ACC112 (cell line): Measurements from ENCODE around the gene ANXA4.
"Not testable (repeated sequence)": the region's sequence is repeated elsewhere in the genome, so short reads cannot be mapped to it uniquely, and the experiment has no call there.

Experiments used
- H2AFZ ChIP-seq: fragments of 200-600 bp; sonication (generic); one replicate; pipeline ENCODE4 v1.6.0; 2017; ENCODE audit warnings: antibody characterized with exemption, low read length; ENCODE audit not compliant: unreplicated experiment
- H3K27ac ChIP-seq: fragments of 200-600 bp; sonication (generic); 2 replicates; pipeline ENCODE4 v1.5.1; 2014; ENCODE audit warnings: low read depth, mild to moderate bottlenecking, antibody characterized with exemption, low read length, moderate library complexity
- H3K27me3 ChIP-seq: fragments of 200-600 bp; sonication (generic); 2 replicates; pipeline ENCODE4 v1.6.1; 2014; ENCODE audit warnings: mild to moderate bottlenecking, antibody characterized with exemption, low read length, moderate library complexity, mixed read lengths; ENCODE audit not compliant: insufficient read depth
- H3K36me3 ChIP-seq: fragments of 200-600 bp; sonication (generic); 2 replicates; pipeline ENCODE4 v1.6.1; 2016; ENCODE audit warnings: mild to moderate bottlenecking, antibody characterized with exemption, low read length, moderate library complexity, mixed read lengths; ENCODE audit not compliant: insufficient read depth
- H3K4me1 ChIP-seq: fragments of 200-600 bp; sonication (generic); one replicate; pipeline ENCODE4 v1.6.1; 2016; ENCODE audit warnings: low read length, mixed read lengths; ENCODE audit not compliant: insufficient read depth, unreplicated experiment, control insufficient read depth
- H3K4me3 ChIP-seq: fragments of 200-600 bp; sonication (generic); 2 replicates; pipeline ENCODE4 v1.5.1; 2014; ENCODE audit warnings: mild to moderate bottlenecking, low read depth, low read length
- H3K79me2 ChIP-seq: fragments of 200-600 bp; sonication (generic); one replicate; pipeline ENCODE4 v1.6.0; 2016; ENCODE audit warnings: low read length; ENCODE audit not compliant: control insufficient read depth, unreplicated experiment, insufficient read depth

Gene ANXA4

GRCh38 chr2:69796174-69796573 lies 54.2 kb downstream of the ANXA4 start:
- H3K27ac ChIP-seq: no peak overlapping the region
- H3K36me3 ChIP-seq: no peaks in the 10 kb centered on the region
- H3K79me2 ChIP-seq: no peaks in the 10 kb centered on the region
- H3K27me3 ChIP-seq: no peaks in the 10 kb centered on the region
- no peak overlapping the region for H2AFZ ChIP-seq
- H3K4me3 ChIP-seq: no peak overlapping the region
- peaks cover 30% of the 10 kb centered on the region for H3K4me1 ChIP-seq

GRCh38 chr2:69797235-69797634 lies 55.3 kb downstream of the ANXA4 start:
- Histone ChIP-seq H3K4me3 (no peak overlapping the region), H3K36me3 (no peaks in the 10 kb centered on the region), H3K27ac (no peak overlapping the region), H3K79me2 (no peaks in the 10 kb centered on the region), H2AFZ (no peak overlapping the region), H3K4me1 (peaks cover 23% of the 10 kb centered on the region), H3K27me3 (no peaks in the 10 kb centered on the region)

- H3K4me3 ChIP-seq: peak overlapping the region; percentile 75
- peak overlapping the region; percentile 79 for H2AFZ ChIP-seq
- no peaks in the 10 kb centered on the region for H3K27me3 ChIP-seq
- no peaks in the 10 kb centered on the region for H3K79me2 ChIP-seq
- H3K4me1 ChIP-seq: peaks cover 23% of the 10 kb centered on the region
- H3K36me3 ChIP-seq: no peaks in the 10 kb centered on the region
- no peak overlapping the region for H3K27ac ChIP-seq
These were observed 55.9 kb downstream of the ANXA4 start for GRCh38 chr2:69797836-69798289.

- Histone ChIP-seq H3K36me3 (no peaks in the 10 kb centered on the region), H3K79me2 (no peaks in the 10 kb centered on the region), H3K4me1 (peaks cover 23% of the 10 kb centered on the region), H3K27me3 (no peaks in the 10 kb centered on the region), H3K4me3 (peak overlapping the region; percentile 75), H2AFZ (peak overlapping the region; percentile 79), H3K27ac (peak overlapping the region; percentile 51; the same call in 1 of the 2 replicates)
These were observed 56.5 kb downstream of the ANXA4 start for GRCh38 chr2:69798290-69798908.

- Histone ChIP-seq H3K4me1 (peaks cover 23% of the 10 kb centered on the region), H3K27ac (peak overlapping the region; percentile 51; the same call in 1 of the 2 replicates), H3K79me2 (no peaks in the 10 kb centered on the region), H3K36me3 (no peaks in the 10 kb centered on the region), H3K27me3 (no peaks in the 10 kb centered on the region), H2AFZ (peak overlapping the region; percentile 79), H3K4me3 (peak overlapping the region; percentile 75)
These were observed 57.1 kb downstream of the ANXA4 start for GRCh38 chr2:69798909-69799526.

- no peak overlapping the region for H3K4me3 ChIP-seq
- peaks cover 23% of the 10 kb centered on the region for H3K4me1 ChIP-seq
- H3K79me2 ChIP-seq: no peaks in the 10 kb centered on the region
- no peak overlapping the region for H3K27ac ChIP-seq
- H3K27me3 ChIP-seq: no peaks in the 10 kb centered on the region
- peaks cover 5% of the 10 kb centered on the region; the same call in 1 of the 2 replicates for H3K36me3 ChIP-seq
- H2AFZ ChIP-seq: no peak overlapping the region
These were observed 59.9 kb downstream of the ANXA4 start for GRCh38 chr2:69801745-69802290.

GRCh38 chr2:69802781-69803367 lies 60.9 kb downstream of the ANXA4 start:
- H3K36me3 ChIP-seq: not testable (repeated sequence)

GRCh38 chr2:69804416-69804815 lies 62.5 kb downstream of the ANXA4 start:
- Histone ChIP-seq H3K4me3 (no peak overlapping the region), H3K36me3 (peaks cover 5% of the 10 kb centered on the region; the same call in 1 of the 2 replicates), H3K4me1 (peaks cover 4% of the 10 kb centered on the region), H3K27ac (no peak overlapping the region), H3K79me2 (no peaks in the 10 kb centered on the region), H3K27me3 (no peaks in the 10 kb centered on the region), H2AFZ (no peak overlapping the region)

More at GRCh38 chr2:69802781-69803367, 60.9 kb downstream of the ANXA4 start:
- H3K4me3 ChIP-seq, H2AFZ ChIP-seq, H3K79me2 ChIP-seq, H3K27me3 ChIP-seq, H3K27ac ChIP-seq: not testable (repeated sequence)
- H3K4me1 ChIP-seq: peaks cover 18% of the 10 kb centered on the region

- no peaks in the 10 kb centered on the region for H3K79me2 ChIP-seq
- no peak overlapping the region for H3K27ac ChIP-seq
- H3K36me3 ChIP-seq: peaks cover 5% of the 10 kb centered on the region; the same call in 1 of the 2 replicates
- H3K4me1 ChIP-seq: no peaks in the 10 kb centered on the region
- H3K4me3 ChIP-seq: no peak overlapping the region
- H2AFZ ChIP-seq: no peak overlapping the region
- H3K27me3 ChIP-seq: no peaks in the 10 kb centered on the region
These were observed 64.0 kb downstream of the ANXA4 start for GRCh38 chr2:69805887-69806286.

GRCh38 chr2:69807821-69808540 lies 66.0 kb downstream of the ANXA4 start:
- Histone ChIP-seq H3K36me3 (peaks cover 5% of the 10 kb centered on the region; the same call in 1 of the 2 replicates), H3K79me2 (no peaks in the 10 kb centered on the region), H3K4me1 (no peaks in the 10 kb centered on the region), H3K4me3 (no peak overlapping the region), H3K27ac (no peak overlapping the region), H3K27me3 (no peaks in the 10 kb centered on the region), H2AFZ (no peak overlapping the region)
